22Rv1 (cell line): Measurements from ENCODE around the gene ADGRB2.

ENCODE experiments used
- H3K27ac ChIP-seq: fragments of 450-650 bp; 2 replicates; pipeline ENCODE4 v1.5.1; 2017
- ZFX ChIP-seq: fragments of 450-650 bp; IDR thresholded peaks from 2 replicates; pipeline ENCODE4 v1.6.1; 2017; ENCODE audit warnings: antibody characterized with exemption, borderline replicate concordance
- TF ChIP-seq, protein P1 (sequence below): fragments of 450-650 bp; IDR thresholded peaks from 2 replicates; pipeline ENCODE4 v1.5.1; 2017; ENCODE audit warnings: mild to moderate bottlenecking

The ADGRB2 gene

DNA sequence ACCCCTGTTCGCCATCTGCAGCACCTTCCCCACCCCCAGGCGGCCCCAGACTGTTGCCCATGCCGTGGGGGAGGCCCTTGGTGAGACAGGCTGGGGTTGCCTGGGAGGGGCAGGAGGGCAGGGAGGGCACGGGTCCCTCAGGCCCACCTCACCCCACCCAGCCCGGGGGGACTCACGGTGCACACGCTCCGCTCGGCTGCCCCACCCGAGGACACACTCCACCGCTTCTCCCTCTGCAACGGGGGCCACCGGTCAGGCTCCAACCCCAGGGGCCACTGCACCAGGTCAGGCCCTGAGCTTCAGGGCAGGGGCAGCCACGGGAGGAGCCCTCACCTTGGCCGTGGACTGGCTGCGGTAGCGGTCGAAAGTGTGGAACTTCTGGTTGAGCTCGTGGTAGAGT lies 36.3 kb downstream of the ADGRB2 start:
- TF ChIP-seq, protein P1, sequence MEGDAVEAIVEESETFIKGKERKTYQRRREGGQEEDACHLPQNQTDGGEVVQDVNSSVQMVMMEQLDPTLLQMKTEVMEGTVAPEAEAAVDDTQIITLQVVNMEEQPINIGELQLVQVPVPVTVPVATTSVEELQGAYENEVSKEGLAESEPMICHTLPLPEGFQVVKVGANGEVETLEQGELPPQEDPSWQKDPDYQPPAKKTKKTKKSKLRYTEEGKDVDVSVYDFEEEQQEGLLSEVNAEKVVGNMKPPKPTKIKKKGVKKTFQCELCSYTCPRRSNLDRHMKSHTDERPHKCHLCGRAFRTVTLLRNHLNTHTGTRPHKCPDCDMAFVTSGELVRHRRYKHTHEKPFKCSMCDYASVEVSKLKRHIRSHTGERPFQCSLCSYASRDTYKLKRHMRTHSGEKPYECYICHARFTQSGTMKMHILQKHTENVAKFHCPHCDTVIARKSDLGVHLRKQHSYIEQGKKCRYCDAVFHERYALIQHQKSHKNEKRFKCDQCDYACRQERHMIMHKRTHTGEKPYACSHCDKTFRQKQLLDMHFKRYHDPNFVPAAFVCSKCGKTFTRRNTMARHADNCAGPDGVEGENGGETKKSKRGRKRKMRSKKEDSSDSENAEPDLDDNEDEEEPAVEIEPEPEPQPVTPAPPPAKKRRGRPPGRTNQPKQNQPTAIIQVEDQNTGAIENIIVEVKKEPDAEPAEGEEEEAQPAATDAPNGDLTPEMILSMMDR, result no peak
- no peak for TF ChIP-seq ZFX
- no peak overlapping the region for H3K27ac ChIP-seq

DNA sequence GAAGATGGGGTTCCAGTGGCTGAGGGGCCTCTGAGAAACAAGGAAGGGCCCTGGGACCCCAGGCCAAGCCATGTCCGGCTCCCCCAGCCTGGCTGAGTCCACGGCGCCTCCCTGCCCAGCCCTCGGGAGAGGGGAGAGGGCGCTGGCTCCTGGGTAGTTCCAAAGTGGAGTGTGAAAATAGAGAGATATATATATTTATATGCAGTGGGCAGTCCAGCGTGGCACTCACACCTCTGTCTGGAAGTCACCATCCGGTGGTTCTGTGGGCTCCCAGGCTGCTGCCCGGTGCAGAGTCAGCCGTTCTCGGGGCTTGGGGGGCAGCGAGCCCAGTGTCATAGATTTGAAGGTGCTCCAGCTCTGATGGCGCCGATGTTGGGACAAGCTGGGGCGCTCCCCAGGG lies 36.9 kb downstream of the ADGRB2 start:
- no peak overlapping the region for H3K27ac ChIP-seq
- TF ChIP-seq, protein P1, result no peak
- no peak for TF ChIP-seq ZFX

DNA sequence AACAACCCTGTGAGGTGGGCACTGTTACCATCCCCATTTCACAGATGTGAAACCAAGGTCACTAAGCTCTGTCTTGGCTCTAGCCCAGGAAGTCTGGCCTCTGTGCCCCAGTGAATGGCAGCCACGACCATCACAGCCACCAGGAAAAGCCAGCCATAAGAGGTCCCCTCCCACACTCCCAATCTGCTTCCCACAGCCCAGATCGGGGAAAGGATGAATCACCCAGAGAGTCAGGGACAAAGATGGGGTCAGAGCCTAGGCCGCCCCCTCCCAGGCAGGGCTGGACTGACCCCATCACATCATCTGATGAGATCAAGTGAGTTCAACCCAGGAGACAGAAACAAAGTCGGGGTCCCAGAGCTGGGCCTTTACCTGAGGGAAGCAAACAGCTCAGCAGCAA lies 37.4 kb downstream of the ADGRB2 start:
- H3K27ac ChIP-seq, result no peak overlapping the region
- TF ChIP-seq, protein P1, result no peak
- no peak for TF ChIP-seq ZFX

DNA sequence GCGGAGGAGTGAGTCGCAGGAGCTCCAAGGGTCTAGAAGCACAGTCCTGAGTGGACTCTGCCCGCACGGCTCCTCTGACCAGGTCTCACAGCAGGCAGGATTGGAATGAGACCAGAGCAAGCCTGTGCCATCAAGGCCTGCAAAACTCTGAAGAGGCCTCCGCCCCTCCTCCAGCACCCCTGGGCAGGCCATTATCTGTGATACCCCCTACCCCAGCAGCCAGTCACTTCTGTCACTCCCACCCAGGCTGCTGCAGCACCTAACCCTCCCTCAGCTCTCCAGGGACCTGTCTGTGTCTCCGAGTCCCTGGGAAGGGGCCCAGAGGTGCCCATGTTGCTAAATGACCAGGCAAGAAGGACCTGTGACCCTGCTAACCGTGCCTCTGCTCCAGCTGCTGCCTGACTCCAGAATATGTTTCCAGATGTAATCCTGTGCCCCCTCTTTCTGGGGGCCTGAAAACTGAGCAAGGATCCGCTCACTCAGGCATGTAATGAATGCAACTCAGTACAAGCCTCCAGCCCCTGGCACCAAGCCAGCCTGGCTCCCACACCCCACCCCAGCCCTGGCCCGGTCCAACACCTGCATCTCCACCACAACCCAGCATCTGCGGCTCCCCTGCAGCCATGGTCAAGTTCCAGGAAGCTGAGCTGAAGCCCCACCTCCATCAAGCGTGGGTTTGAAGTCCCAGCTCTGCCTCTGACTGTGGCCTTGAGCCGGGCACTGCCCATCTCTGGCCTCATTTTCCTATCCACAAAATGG lies 38.2 kb downstream of the ADGRB2 start:
- H3K27ac ChIP-seq, result no peak overlapping the region
- TF ChIP-seq, protein P1, result no peak
- no peak for TF ChIP-seq ZFX

DNA sequence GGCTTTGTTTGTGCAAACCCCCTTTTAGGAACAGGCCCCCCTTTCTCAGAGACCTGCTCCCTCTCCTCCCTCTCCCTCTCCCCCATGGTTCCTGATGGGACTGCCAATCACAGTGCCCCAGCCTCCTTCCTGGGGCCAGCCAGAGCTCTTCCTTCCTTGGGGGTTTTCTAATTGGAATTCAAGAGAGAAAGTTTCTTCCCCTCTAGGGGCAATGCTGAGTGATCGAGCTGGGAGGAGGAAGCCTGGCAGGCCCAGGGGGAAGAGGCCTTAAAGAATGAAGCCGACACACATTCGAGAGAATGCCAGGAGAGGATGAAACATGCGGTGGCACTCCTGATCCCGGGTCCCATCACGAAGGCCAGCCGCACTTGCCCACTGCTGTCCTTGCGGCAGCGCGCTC lies 39.0 kb downstream of the ADGRB2 start:
- no peak for TF ChIP-seq ZFX
- TF ChIP-seq, protein P1, result no peak
- no peak overlapping the region for H3K27ac ChIP-seq

DNA sequence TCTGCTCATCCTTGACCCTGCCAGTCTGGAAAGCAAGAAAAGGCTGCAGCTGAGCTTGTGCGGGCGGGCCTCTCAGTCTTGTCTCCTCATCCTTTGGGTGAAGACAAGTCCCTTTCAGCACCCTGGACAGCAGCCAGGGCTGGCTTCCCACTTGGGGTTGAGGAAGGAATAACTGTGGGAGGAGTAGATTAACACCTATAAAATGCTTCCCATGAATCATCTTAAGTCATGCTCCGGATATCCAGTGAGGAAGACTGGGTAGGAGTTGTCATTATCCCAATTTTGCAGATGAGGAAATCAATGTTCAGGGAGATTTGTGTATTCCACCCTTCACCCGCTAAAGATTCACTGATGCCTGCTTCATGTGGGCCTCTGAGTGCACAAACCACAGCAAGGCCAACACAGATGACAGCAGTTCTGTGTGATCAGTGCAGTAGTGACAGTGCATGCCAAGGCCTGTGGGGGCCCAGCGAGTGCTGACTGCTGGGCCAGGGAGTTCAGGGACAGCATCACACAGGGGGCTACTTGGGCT lies 40.2 kb downstream of the ADGRB2 start:
- no peak for TF ChIP-seq ZFX
- TF ChIP-seq, protein P1, result no peak
- H3K27ac ChIP-seq, result no peak overlapping the region

DNA sequence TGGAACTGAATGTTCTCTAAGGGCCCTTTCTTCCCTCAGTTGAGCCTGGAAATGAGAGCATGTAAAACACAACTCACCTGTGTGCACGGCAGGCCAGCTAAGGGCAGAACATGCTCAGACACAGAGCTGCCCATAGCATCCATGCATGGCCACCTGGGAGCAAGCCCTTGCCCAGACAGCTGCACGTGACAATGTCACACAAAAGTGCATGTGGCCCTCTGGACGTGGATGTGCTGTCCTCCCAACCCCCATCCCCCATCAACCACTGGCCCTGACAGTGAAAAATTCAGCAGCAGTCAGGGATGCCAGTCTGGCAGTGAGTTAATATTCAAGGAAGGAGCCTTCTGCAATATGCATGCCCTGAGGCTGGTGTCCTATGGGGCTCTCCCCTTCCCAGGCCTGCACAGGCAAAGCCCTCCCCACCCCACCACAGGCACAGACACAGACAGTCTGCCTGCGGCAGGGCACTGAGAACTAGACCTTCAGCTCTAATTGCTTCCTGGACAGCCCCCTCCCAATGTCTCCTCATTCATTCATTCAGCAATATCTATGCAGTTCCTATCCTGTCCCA lies 45.7 kb downstream of the ADGRB2 start:
- H3K27ac ChIP-seq, result no peak overlapping the region
- TF ChIP-seq, protein P1, result no peak
- no peak for TF ChIP-seq ZFX
